GM19467 (cell line): Measurements from ENCODE around the gene HEYL.
A peak's percentile ranks its signal among the peaks of the same experiment; 100 is the strongest.
"Not testable (repeated sequence)": the region's sequence is repeated elsewhere in the genome, so short reads cannot be mapped to it uniquely, and the experiment has no call there.

ENCODE experiments used
- ATAC-seq: cut with Tn5 transposase; IDR thresholded peaks from one replicate; pipeline ENCODE4 v1.9.1; 2021; ENCODE audit warnings: mild to moderate bottlenecking, moderate library complexity; ENCODE audit not compliant: unreplicated experiment

Gene HEYL

DNA sequence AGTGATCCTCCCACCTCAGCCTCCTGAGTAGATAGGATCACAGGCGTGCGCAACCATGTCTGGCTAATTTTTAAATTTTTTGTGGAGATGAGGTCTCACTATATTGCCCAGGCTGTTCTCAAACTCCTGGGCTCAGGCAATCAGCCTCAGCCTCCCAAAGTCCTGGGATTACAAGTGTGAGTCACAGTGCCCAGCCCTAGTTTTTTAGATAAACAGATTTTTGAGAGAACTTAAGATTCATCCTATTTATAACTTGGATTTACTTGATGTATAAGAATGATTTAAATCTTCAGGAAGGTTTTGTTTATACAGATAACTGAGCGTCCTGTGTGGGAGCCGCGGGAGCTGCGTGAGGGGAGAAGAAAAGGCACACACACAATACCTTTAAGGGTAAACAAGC lies 26.2 kb downstream of the HEYL start:
- ATAC-seq: no peak

DNA sequence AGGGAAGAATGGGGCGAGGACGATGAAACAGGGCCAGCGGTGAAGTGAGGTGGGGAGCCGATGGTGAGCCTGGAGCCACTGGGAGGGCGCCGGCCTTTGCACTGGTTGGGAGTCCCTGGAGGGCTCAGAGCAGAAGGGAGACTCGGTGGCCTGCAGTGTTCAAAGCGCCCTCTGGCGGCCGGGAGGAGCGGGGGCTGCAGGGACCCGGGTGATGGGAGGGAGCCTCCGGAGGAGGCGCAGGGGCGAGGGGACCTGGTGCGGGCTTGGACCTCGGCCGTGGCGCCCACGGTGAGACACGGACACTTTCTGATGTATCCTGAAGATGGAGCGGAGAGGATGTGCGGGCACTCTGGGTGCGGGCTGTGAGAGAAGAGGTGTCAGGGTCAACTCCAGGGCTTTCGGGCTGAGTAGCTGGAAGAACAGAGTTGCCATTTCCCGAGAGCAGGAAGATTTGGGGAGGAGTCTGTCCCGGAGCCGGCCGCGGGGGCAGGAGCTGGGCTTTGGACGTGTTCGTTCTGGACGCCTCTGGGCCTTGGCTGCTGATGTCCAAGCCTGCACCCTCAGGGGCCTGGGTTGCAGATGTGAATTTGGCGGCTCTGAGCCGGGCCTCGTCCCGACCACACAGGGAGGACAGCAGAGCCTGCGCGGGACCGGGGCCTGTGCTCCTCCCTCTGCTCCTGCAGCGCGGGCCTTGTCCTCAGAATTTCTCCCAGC lies 29.7 kb downstream of the HEYL start:
- no peak for ATAC-seq

DNA sequence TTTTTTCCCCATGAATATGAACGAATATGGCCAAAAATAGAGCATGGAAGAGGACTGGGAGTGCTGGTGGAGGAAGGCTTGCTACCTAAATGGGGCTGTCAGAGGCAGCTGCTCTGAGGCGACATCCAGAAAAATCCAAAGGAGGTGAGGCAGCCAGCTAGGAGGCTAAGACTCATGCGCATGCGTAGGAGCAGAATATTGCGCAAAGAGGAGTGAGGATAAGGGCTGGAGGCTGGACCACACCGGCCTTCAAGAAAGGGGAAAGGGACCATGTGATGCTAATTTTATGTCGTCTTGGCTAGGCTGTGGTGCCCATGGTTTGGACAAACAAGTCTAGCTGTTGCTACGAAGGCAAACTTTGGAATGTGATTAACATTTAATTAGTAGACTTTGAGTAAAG lies 30.5 kb downstream of the HEYL start:
- no peak for ATAC-seq

DNA sequence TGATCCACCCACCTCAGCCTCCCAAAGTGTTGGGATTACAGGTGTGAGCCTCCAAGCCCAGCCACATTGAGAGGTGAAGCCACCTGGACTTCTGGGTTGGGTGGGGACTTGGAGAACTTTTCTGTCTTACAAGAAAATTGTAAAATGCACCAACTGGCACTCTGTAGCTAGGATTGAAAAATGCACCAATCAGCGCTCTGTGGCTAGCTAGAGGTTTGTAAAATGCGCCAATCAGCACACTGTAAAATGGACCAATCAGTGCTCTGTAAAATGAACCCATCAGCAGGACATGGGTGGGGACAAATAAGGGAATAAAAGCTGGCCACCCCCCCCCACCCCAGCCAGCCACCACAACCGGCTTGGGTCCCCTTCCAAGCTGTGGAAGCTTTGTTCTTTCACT lies 35.8 kb downstream of the HEYL start:
- not testable (repeated sequence) for ATAC-seq

DNA sequence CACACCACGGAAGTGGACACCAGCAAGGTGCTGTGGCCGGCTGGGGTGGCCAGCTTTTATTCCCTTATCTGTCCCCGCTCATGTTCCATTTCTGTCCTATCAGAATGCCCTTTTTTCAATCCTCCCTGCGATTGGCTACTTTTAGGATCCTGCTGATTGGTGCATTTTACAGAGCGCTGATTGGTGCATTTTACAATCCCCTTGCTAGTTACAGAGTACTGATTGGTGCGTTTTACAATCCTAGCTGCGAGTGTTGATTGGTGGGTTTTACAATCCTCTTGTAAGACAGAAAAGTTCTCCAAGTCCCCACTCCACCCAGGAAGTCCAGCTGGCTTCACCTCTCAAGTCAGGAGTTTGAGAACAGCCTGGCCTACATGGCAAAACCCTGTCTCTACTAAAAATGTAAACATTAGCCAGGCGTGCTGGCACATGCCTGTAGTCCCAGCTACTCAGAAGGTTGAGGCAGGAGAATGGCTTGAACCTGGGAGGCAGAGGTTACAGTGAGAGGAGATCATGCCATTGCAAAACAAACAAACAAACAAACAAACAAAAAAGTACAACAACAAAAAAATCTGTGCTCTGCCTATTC lies 37.7 kb downstream of the HEYL start:
- ATAC-seq: not testable (repeated sequence)

DNA sequence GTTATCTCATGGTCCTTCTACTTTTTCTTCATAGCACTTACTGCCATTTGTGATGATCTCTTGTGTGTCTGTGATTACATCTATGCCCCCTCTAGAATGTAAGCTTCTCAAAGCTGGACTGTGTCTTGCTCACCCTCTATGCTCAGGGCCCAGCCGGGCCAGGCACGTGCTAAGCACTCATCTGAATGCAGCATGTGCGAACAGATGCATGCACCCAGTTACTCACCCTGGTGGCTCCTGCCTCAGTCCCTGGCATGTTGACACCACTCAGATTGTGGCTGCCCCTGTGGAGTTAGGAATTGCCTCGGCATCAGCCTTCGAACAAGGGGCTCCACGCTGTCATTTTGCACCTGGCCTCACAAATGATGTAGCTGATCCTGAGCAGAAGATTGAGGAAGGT lies 43.3 kb downstream of the HEYL start:
- no peak for ATAC-seq

DNA sequence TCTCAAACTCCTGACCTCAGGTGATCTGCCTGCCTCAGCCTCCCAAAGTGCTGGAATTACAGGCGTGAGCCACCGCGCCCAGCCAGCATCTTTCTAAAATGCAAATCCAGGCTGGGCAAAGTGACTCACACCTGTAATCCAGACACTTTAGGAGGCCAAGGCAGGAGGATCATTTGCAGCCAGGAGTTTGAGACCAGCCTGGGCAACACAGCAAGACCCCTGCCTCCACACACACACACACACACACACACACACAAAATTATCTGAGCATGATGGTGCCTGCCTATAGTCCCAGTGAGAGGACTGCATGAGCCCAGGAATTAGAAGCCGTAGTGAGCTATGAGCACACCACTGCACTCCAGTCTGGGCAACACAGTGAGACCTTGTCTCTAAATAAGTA lies 46.1 kb downstream of the HEYL start:
- no peak for ATAC-seq

DNA sequence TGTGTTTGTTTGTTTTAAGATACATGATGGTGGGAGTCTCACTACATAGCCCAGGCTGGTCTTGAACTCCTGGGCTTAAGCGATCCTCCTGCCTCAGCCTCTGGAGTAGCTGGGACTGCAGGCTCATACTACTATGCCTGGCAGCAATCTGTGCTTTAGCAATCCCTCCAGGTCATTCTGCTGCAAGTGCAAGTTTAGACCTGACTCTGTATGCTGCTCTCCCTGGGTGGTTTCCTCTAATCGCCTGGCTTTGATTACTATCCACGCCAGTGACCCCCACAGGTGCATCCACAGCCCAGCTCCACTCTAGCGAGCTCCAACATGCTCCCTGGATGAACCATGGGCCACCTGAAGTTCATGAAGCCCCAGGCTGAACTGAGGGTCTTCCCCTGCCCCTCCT lies 47.4 kb downstream of the HEYL start:
- no peak for ATAC-seq

DNA sequence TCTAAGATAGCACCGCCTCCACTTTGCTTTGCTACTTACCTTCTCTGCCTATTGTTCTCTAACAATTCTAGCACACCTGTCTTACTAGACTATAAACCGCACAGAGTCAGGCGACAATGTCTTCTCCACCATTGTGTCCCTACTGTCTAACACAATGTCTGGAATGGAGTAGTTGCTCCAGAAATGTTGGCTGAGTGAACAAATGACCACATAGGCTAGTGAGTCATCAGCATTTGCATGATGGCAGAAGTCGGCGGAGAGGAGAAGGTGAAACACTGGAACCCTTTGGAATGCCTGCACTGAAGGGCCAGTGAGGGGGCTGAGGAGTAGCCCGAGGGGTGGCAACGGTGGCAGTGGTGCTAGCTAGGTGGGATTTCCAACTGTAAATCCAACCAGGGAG lies 48.9 kb downstream of the HEYL start:
- ATAC-seq: no peak

DNA sequence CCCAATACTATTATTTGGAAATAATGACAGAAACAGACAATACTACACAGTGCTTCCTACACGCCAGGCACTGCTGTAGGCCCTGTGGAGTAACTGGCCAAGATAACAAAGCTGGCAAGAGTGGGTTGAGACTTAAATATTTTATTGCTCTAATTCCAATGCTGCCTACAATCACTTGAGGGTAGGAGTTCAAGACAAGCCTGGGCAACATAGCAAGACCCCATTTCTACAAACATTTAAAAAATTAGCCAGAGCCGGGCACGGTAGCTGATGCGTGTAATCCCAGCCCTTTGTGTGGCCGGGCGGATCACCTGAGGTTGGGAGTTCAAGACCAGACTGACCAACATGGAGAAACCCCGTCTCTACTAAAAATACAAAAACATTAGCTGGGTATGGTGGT lies 53.5 kb downstream of the HEYL start:
- ATAC-seq: no peak

DNA sequence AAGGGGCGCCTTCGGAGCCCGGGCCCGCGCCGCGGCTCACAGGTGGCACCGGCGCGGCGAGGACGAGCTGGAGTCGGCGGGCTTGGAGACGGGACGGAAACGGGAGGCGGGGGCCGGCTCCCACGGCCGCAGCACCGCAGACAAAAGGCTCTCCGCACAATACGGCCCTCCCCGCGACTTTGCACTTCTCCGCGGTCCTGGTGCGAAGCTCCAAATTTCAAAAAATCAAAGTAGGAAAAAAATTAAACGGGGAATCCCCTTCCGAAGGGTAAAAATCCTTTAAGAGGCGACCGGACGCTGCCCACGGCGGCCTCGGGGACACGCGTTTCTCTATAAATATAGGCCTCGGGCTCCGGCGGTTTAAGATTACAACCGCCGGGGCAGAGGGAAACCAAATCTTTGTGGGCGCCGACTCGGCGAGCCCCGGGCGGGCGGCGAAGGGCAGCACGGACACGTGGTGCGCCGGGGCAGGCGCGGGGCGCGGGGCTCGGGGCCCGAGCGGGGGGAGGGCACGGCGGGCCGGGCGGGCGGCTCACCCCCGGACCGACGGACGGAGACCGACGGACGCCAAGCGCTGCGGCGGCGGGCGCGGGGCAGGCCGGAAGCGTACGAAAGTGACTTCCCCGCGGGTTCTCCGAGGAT lies 63.3 kb downstream of the HEYL start:
- ATAC-seq: peak; percentile 30

DNA sequence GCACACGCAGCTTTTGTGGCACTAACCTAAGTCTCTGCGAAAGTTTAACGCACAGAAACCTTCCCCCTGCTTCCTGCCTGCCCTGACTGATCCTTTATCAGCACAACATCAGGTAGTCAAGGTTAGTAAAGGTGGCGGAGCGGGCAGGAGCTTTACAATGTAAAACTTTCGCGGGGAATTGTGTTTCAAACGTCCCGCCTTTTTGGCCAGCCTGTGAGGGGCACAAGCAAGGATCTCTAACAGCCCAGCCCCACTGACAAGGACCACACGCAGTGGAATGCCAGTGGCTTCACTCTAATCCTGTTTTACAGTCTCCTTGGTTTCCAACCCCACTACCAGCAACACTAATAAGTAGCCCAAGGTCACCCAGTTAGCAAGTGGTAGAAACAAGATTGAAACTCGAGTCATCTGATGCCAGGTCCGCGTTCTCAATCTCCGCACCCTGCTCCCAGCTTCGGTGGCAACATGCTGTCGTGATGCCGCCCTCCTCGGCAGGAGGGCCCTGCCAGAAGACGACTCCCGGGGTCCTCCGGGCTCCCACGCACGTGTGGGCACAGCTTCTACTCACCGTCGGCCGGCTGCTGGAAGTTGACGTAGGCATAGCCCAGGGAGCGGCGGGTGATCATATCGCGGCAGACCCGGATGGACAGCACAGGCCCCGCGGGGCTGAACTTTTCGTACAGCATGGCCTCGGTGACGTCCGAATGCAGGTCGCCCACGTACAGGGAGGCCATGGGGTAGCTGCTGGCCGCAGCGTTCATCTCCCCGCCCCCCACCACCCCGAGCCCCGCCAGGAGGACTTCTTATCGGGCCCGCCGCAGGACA lies 64.0 kb downstream of the HEYL start:
- no peak for ATAC-seq

DNA sequence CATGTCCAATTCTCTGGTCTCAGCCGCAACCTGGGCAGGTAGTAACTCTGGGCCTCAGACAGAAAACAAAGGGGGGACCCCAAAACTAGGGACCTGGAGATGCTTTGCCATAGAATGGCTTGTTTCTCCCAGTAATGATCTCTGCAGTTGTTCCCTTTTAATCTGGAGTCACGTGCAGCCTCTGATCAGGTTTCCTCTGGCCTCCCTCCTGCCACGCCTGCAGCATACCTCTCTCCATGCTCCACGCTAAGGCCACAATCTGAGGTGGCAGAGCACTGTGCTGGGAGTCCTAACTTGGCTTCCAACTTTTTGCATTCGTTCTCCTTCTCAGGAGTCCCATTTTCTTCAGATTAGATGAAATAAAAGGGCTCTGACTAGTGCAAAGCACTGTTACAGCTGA lies 64.8 kb downstream of the HEYL start:
- ATAC-seq: no peak
